Measurements from ENCODE around the gene PLA2G2C.

Gene PLA2G2C

GRCh38 chr1:20172033-20172590 is 14.2 kb downstream of the PLA2G2C start:
- no peak overlapping the region for H3K27ac ChIP-seq
- in situ Hi-C loops (cut with HindIII; ENCODE audit: low pct_ligation_motif_present, low sequenced_read_pairs), result no loop called here
- H3K4me3 ChIP-seq (ENCODE audit: low read depth, low read length), result no peak overlapping the region
- no peak for DNase-seq
- no peaks in the 10 kb centered on the region for H3K36me3 ChIP-seq (replicated peaks)
- TF ChIP-seq CTCF (IDR thresholded peaks at IDR 0.05; ENCODE audit: low read depth, low read length, missing control alignments), result no peak
- no peaks in the 10 kb centered on the region for H3K27me3 ChIP-seq (replicated peaks)

GRCh38 chr1:20169932-20170331 is 16.4 kb downstream of the PLA2G2C start:
- no peak for TF ChIP-seq CTCF (IDR thresholded peaks at IDR 0.05; ENCODE audit: low read depth, low read length, missing control alignments)
- in situ Hi-C loops (cut with HindIII; ENCODE audit: low pct_ligation_motif_present, low sequenced_read_pairs), result no loop called here
- Histone ChIP-seq H3K27me3 (replicated peaks) (peaks cover 5% of the 10 kb centered on the region), H3K4me3 (ENCODE audit: low read depth, low read length) (no peak overlapping the region), H3K36me3 (replicated peaks) (no peaks in the 10 kb centered on the region), H3K27ac (no peak overlapping the region)
- no peak for DNase-seq

GRCh38 chr1:20168564-20169491 is 17.5 kb downstream of the PLA2G2C start:
- no peak for DNase-seq
- Histone ChIP-seq H3K27me3 (replicated peaks) (peaks cover 5% of the 10 kb centered on the region), H3K4me3 (ENCODE audit: low read depth, low read length) (no peak overlapping the region), H3K27ac (no peak overlapping the region), H3K36me3 (replicated peaks) (no peaks in the 10 kb centered on the region)
- in situ Hi-C loops (cut with HindIII; ENCODE audit: low pct_ligation_motif_present, low sequenced_read_pairs), result no loop called here
- TF ChIP-seq CTCF (IDR thresholded peaks at IDR 0.05; ENCODE audit: low read depth, low read length, missing control alignments), result no peak

GRCh38 chr1:20167126-20167525 is 19.2 kb downstream of the PLA2G2C start:
- Histone ChIP-seq H3K4me3 (ENCODE audit: low read depth, low read length) (no peak overlapping the region), H3K27me3 (replicated peaks) (peaks cover 5% of the 10 kb centered on the region), H3K36me3 (replicated peaks) (no peaks in the 10 kb centered on the region), H3K27ac (no peak overlapping the region)
- no peak for DNase-seq
- in situ Hi-C loops (cut with HindIII; ENCODE audit: low pct_ligation_motif_present, low sequenced_read_pairs), result no loop called here
- TF ChIP-seq CTCF (IDR thresholded peaks at IDR 0.05; ENCODE audit: low read depth, low read length, missing control alignments), result no peak

- H3K27me3 ChIP-seq (replicated peaks), result peaks cover 5% of the 10 kb centered on the region
- no peak for DNase-seq
- TF ChIP-seq CTCF (IDR thresholded peaks at IDR 0.05; ENCODE audit: low read depth, low read length, missing control alignments), result no peak
- in situ Hi-C loops (cut with HindIII; ENCODE audit: low pct_ligation_motif_present, low sequenced_read_pairs), result no loop called here
- H3K4me3 ChIP-seq (ENCODE audit: low read depth, low read length), result no peak overlapping the region
- no peak overlapping the region for H3K27ac ChIP-seq
- H3K36me3 ChIP-seq (replicated peaks), result no peaks in the 10 kb centered on the region
These were observed 20.3 kb downstream of the PLA2G2C start for GRCh38 chr1:20166051-20166450.

All from brain microvascular endothelial cell (primary cell).